Right ventricle myocardium superior (tissue), 1 donor: ENCODE measurements around the gene LY6G5C. TPM values are rescaled to one million over a fixed set of nuclear protein-coding genes. Genes with fewer than 3 reads are reported as not detected.

ENCODE experiments used
- ATAC-seq: fragments of 200-7000 bp; cut with Tn5 transposase; one replicate; pipeline ENCODE4 v1.9.1; 2020; ENCODE audit warnings: mild to moderate bottlenecking; ENCODE audit not compliant: poor library complexity
- DNase-seq: peaks from one replicate; pipeline ENCODE4 v3.0.0-alpha.2; 2020
- intact Hi-C: fragments of 100-400 bp; cut with DNase I; formaldehyde crosslinking; loops from one replicate; pipeline ENCODE4 v1.11.2; 2022
- microRNA-seq: library from miRNA; unstranded; fragments of <30 nt; microRNA quantifications from one replicate; pipeline ENCODE4 v1.2.0, GENCODE V29; 2020
- total RNA-seq: library from RNA; stranded (reverse); fragmentation: NEBNext Ultra II Directional; extraction: Animal tissue kit (Norgen Biotek cat#: 25700); gene quantifications from one replicate; pipeline ENCODE4 v1.2.1, GENCODE V29; 2021
- donor health status: DM: no; HTN: yes; CAD: no; lungs with severe emphysema.

The LY6G5C gene
- total RNA-seq, 1 donor from 2014 or later = 1.3 TPM

DNA sequence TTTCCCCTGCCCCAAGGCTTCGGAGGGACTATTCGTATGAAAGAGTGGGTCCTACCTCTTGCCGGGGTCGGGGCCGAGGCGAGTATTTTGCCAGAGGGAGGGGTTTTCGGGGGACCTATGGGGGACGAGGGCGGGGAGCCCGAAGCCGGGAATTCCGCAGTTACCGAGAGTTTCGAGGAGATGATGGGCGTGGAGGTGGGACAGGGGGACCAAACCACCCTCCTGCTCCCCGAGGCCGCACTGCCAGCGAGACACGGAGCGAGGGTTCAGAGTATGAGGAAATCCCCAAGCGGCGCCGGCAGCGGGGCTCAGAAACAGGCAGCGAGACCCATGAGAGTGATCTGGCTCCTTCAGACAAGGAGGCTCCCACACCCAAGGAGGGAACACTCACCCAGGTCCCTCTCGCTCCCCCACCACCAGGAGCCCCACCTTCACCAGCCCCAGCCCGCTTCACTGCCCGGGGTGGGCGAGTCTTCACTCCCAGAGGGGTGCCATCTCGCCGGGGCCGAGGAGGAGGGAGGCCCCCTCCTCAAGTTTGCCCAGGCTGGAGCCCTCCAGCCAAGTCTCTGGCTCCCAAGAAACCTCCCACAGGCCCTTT, 49.1 kb downstream of the LY6G5C start:
- ATAC-seq (peak; percentile 4), DNase-seq (no peak)
- intact Hi-C loops = no loop called here

DNA sequence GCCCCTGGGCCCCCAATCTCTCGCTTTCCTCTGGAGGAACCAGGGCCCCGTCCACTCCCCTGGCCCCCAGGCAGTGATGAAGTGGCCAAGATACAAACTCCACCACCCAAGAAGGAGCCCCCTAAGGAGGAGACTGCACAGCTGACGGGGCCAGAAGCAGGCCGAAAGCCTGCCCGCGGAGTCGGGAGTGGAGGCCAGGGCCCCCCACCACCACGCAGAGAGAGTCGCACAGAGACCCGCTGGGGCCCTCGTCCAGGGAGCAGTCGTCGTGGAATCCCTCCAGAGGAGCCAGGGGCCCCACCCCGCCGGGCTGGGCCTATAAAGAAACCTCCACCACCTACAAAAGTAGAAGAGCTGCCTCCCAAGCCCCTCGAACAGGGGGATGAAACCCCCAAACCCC, 49.7 kb downstream of the LY6G5C start:
- ATAC-seq = no peak
- intact Hi-C loops = no loop called here
- no peak for DNase-seq

DNA sequence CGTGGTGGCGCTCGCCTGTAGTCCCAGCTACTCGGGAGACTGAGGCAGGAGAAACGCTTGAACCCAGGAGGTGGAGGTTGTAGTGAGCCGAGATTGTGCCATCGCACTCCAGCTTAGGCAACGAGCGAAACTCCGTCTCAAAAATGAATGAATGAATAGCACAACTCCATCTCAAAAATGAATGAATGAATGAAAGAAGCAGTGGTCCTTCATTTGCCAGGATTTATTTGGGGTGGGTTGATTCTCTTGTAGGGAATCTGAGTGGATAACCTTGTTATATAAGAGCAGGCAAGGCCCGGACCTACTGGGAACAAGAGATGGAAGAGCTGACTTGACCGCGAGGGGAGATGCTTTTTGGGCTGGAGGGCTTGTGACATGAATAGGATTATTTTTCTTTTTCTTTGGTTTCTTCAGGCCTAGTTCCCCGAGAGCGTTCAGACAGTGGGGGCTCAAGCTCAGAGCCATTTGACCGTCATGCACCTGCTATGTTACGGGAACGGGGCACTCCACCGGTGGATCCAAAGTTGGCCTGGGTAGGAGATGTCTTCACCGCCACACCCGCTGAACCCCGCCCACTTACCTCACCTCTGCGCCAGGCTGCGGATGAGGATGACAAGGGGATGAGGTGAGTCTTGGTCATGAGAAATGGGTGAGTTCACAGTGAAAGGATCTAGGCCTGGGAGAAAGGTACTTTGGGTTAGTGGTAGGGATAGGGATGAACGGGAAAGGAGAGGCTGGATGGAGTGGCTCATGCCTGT, 50.5 kb downstream of the LY6G5C start:
- DNase-seq = no peak
- ATAC-seq = no peak
- intact Hi-C loops = no loop called here

DNA sequence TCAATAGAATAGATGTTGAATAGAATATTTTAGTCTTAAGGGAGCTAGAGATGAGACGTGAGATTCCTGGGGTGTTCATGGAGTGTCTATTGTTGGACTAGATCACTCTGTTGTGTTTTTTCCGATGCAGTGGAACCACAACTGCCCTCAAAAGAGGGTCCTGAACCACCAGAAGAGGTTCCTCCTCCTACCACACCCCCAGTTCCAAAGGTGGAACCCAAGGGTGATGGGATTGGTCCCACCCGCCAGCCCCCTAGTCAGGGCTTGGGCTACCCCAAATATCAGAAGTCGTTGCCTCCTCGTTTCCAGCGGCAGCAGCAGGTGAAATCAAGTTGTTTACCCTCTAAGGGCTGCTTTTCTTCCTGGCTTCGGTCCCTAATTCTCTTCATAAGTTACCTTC, 51.9 kb downstream of the LY6G5C start:
- no peak for DNase-seq
- no peak for ATAC-seq
- intact Hi-C loops = no loop called here

DNA sequence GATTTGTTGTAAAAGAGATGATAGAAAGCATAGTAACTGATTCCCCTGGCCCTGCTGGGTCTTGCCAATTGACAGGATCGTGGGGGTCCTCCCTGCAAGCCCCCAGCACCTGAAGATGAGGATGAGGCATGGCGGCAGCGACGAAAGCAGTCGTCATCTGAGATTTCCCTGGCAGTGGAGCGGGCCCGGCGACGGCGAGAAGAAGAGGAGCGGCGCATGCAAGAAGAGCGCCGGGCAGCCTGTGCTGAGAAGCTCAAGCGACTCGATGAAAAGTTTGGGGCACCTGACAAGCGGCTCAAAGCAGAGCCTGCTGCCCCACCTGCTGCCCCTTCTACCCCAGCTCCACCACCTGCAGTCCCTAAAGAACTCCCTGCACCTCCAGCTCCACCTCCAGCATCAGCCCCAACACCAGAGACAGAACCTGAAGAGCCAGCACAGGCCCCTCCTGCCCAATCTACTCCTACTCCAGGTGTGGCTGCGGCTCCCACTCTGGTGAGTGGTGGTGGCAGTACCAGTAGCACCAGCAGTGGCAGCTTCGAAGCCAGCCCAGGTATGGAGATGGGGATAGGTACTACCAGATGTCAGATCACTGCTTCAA, 53.1 kb downstream of the LY6G5C start:
- intact Hi-C loops = no loop called here
- no peak for DNase-seq

DNA sequence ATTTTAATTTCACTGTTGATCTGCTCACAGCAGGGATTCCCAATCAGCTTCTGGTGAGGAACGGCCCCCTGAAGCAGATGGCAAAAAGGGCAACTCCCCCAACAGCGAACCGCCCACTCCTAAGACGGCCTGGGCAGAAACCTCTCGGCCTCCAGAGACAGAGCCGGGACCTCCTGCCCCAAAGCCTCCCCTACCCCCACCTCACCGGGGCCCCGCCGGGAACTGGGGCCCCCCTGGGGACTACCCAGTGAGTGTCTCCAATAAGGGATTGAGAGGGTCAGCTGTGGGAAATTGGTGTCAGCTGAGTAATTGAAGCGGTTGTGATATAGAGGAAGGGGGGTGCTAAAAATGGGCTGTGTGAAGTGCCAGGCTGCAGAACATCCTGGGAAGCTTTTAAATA, 53.9 kb downstream of the LY6G5C start:
- no peak for DNase-seq

More for the DNA sequence above, 53.1 kb downstream of the LY6G5C start:
- no peak for ATAC-seq

More for the DNA sequence above, 53.9 kb downstream of the LY6G5C start:
- no peak for ATAC-seq
- intact Hi-C loops = no loop called here

Small RNA genes within 50 kb of the gene (microRNA-seq; reads per million reads assigned to microRNA genes)
- gene MIR4646 (0.97 reads per million), gene MIR6832 (not detected)

Other genes starting within 250 kb of the LY6G5C start
- gene MICB, start 182.9 kb downstream of the LY6G5C start, total RNA-seq = 1.3 TPM
- not detected for gene MCCD1, start 152.1 kb downstream of the LY6G5C start, total RNA-seq
- 145 TPM for gene DDX39B, start 139.1 kb downstream of the LY6G5C start, total RNA-seq
- 2.3 TPM for gene ATP6V1G2, start 134.5 kb downstream of the LY6G5C start, total RNA-seq
- 9.2 TPM for gene NFKBIL1, start 133.5 kb downstream of the LY6G5C start, total RNA-seq
- gene LTA, start 108.8 kb downstream of the LY6G5C start, total RNA-seq = not detected
- 0.59 TPM for gene TNF, start 105.5 kb downstream of the LY6G5C start, total RNA-seq
- not detected for gene LTB, start 98.6 kb downstream of the LY6G5C start, total RNA-seq
- 5.5 TPM for gene LST1, start 94.8 kb downstream of the LY6G5C start, total RNA-seq
- gene NCR3, start 88.1 kb downstream of the LY6G5C start, total RNA-seq = not detected
- 17.7 TPM for gene AIF1, start 65.8 kb downstream of the LY6G5C start, total RNA-seq
- 69.1 TPM for gene PRRC2A, start 60.4 kb downstream of the LY6G5C start, total RNA-seq
- 253 TPM for gene BAG6, start 28.4 kb downstream of the LY6G5C start, total RNA-seq
- 1.9 TPM for gene APOM, start 25.2 kb downstream of the LY6G5C start, total RNA-seq
- gene C6orf47, start 20.3 kb downstream of the LY6G5C start, total RNA-seq = 16.5 TPM
- 19.2 TPM for gene GPANK1, start 16.1 kb downstream of the LY6G5C start, total RNA-seq
- gene CSNK2B, start 15.0 kb downstream of the LY6G5C start, total RNA-seq = 95.1 TPM
- gene LY6G5B, start 11.1 kb downstream of the LY6G5C start, total RNA-seq = 2.8 TPM
- 27.9 TPM for gene ABHD16A, start 22.3 kb upstream of the LY6G5C start, total RNA-seq
- gene LY6G6F, start 25.8 kb upstream of the LY6G5C start, total RNA-seq = not detected
- not detected for gene LY6G6D, start 34.3 kb upstream of the LY6G5C start, total RNA-seq
- not detected for gene LY6G6C, start 40.7 kb upstream of the LY6G5C start, total RNA-seq
- 0.13 TPM for gene MPIG6B, start 42.3 kb upstream of the LY6G5C start, total RNA-seq
- gene DDAH2, start 48.2 kb upstream of the LY6G5C start, total RNA-seq = 32.9 TPM
- 86.8 TPM for gene CLIC1, start 55.5 kb upstream of the LY6G5C start, total RNA-seq
- gene MSH5, start 58.9 kb upstream of the LY6G5C start, total RNA-seq = 1.8 TPM
- gene SAPCD1, start 81.6 kb upstream of the LY6G5C start, total RNA-seq = 0.86 TPM
- 9.5 TPM for gene VWA7, start 96.3 kb upstream of the LY6G5C start, total RNA-seq
- gene VARS1, start 114.7 kb upstream of the LY6G5C start, total RNA-seq = 22.1 TPM
- gene LSM2, start 125.9 kb upstream of the LY6G5C start, total RNA-seq = 23.0 TPM
- 2.0 TPM for gene HSPA1L, start 134.2 kb upstream of the LY6G5C start, total RNA-seq
- gene HSPA1A, start 134.5 kb upstream of the LY6G5C start, total RNA-seq = 324 TPM
- gene HSPA1B, start 146.7 kb upstream of the LY6G5C start, total RNA-seq = 236 TPM
- 24.1 TPM for gene NEU1, start 181.8 kb upstream of the LY6G5C start, total RNA-seq
- gene SLC44A4, start 197.9 kb upstream of the LY6G5C start, total RNA-seq = not detected
- gene EHMT2, start 216.6 kb upstream of the LY6G5C start, total RNA-seq = 15.5 TPM
- 3.1 TPM for gene ZBTB12, start 221.0 kb upstream of the LY6G5C start, total RNA-seq
- gene C2, start 246.7 kb upstream of the LY6G5C start, total RNA-seq = 7.6 TPM